Endothelial cell of umbilical vein (primary cell): ENCODE measurements around the gene KIAA0408. TPM values are rescaled to one million over a fixed set of nuclear protein-coding genes. Genes with fewer than 3 reads are reported as not detected.

ENCODE experiments used
- BruUV-seq: library from RNA; stranded (reverse); fragments of 400-500 nt; replicated peaks from 2 replicates; lab custom pipeline; 2021; lab: Mats Ljungman, UMichigan
- CTCF ChIA-PET: fragments of 300-600, 350-600 bp; sonication (Branson Sonifier 250); formaldehyde crosslinking; loops from one replicate; lab custom pipeline; 2021; ENCODE audit warnings: antibody characterized with exemption, inconsistent platforms; lab: Charles Lee
- POLR2A ChIA-PET: fragments of 300-600, 350-600 bp; sonication (Branson Sonifier 250); formaldehyde crosslinking; loops from one replicate; lab custom pipeline; 2021; ENCODE audit warnings: antibody characterized with exemption, inconsistent platforms; lab: Charles Lee
- DNase-seq: peaks from one replicate; pipeline ENCODE4 v3.0.0-alpha.2; 2011; ENCODE audit warnings: low read depth, low spot score
- FAIRE-seq: peaks from 2 replicates; lab custom pipeline; 2011; peaks lifted over from hg19 to GRCh38; lab: Jason Lieb, UNC
- H2AFZ ChIP-seq: 2 replicates; pipeline ENCODE4 v1.6.0; 2012; ENCODE audit warnings: low read depth, low read length, control low read depth, inconsistent platforms
- H3K27ac ChIP-seq: 2 replicates; pipeline ENCODE4 v1.5.1; 2011; ENCODE audit warnings: low read depth, mild to moderate bottlenecking, control low read depth, low read length, moderate library complexity; ENCODE audit not compliant: insufficient read depth
- H3K27me3 ChIP-seq, 2 experiments: 2 replicates each; pipeline versions ENCODE4 v1.6.0 to v1.6.1; 2011; ENCODE audit warnings: low read length in 2 of 2, mixed read lengths in 1 of 2; ENCODE audit not compliant: control insufficient read depth in 2 of 2, insufficient read depth in 2 of 2
- H3K36me3 ChIP-seq, 2 experiments: 2 replicates in 1 of 2; 3 replicates in 1 of 2; pipeline ENCODE4 v1.5.1; 2011; ENCODE audit warnings: low read length in 2 of 2, mild to moderate bottlenecking in 1 of 2, moderate library complexity in 1 of 2; ENCODE audit not compliant: control insufficient read depth in 2 of 2, insufficient read depth in 2 of 2; ENCODE audit errors: extremely low read depth in 1 of 2
- H3K4me1 ChIP-seq: 3 replicates; pipeline ENCODE4 v1.5.1; 2011; ENCODE audit warnings: mild to moderate bottlenecking, low read length; ENCODE audit not compliant: control insufficient read depth, insufficient read depth; ENCODE audit errors: extremely low read depth
- H3K4me2 ChIP-seq: 2 replicates; pipeline ENCODE4 v1.6.1; 2011; ENCODE audit warnings: low read length, control low read depth, mixed read lengths; ENCODE audit not compliant: insufficient read depth
- H3K4me3 ChIP-seq, 3 experiments: fragments of 200-600 bp in 1 of 3; sonication (generic), shearing (Covaris generic) in 1 of 3; replicated peaks in 1 of 3; 2 replicates each; pipeline ENCODE4 v1.5.1; 2011 to 2016; ENCODE audit warnings: control low read depth in 3 of 3, low read length in 3 of 3, mild to moderate bottlenecking in 2 of 3, inconsistent platforms in 1 of 3, low read depth in 1 of 3, moderate library complexity in 1 of 3; ENCODE audit not compliant: insufficient read depth in 1 of 3
- H3K79me2 ChIP-seq: 2 replicates; pipeline ENCODE4 v1.6.0; 2012; ENCODE audit warnings: low read length, inconsistent platforms; ENCODE audit not compliant: control insufficient read depth, insufficient read depth
- H3K9ac ChIP-seq: replicated peaks from 2 replicates; pipeline ENCODE3; 2011; ENCODE audit warnings: low read length, control low read depth; ENCODE audit not compliant: insufficient read depth; ENCODE audit errors: extremely low read depth
- H3K9me1 ChIP-seq: replicated peaks from 3 replicates; pipeline ENCODE4 v1.6.0; 2011; ENCODE audit warnings: mild to moderate bottlenecking, low read length; ENCODE audit not compliant: control insufficient read depth, insufficient read depth; ENCODE audit errors: extremely low read depth
- H3K9me3 ChIP-seq: replicated peaks from 2 replicates; pipeline ENCODE4 v1.5.1; 2012; ENCODE audit warnings: low read length, inconsistent platforms; ENCODE audit not compliant: control insufficient read depth, insufficient read depth
- H4K20me1 ChIP-seq: replicated peaks from 2 replicates; pipeline ENCODE3; 2011; ENCODE audit warnings: mild to moderate bottlenecking, low read length; ENCODE audit not compliant: control insufficient read depth, insufficient read depth; ENCODE audit errors: extremely low read depth
- EZH2 ChIP-seq: IDR thresholded peaks from 2 replicates; pipeline ENCODE4 v1.6.1; 2012; ENCODE audit warnings: borderline replicate concordance, low read depth, mild to moderate bottlenecking, moderate library complexity, low read length, inconsistent platforms; ENCODE audit not compliant: severe bottlenecking
- FOS ChIP-seq: IDR thresholded peaks from 2 replicates; pipeline ENCODE4 v1.6.1; 2011; ENCODE audit warnings: mild to moderate bottlenecking, low read length, moderate library complexity, borderline replicate concordance; ENCODE audit not compliant: insufficient read depth
- GATA2 ChIP-seq: IDR thresholded peaks from 2 replicates; pipeline ENCODE4 v1.7.0; 2011; ENCODE audit warnings: low read depth, mild to moderate bottlenecking, moderate library complexity, mixed read lengths, low read length; ENCODE audit not compliant: insufficient read length, insufficient read depth
- JUN ChIP-seq: IDR thresholded peaks from 2 replicates; pipeline ENCODE4 v1.6.1; 2011; ENCODE audit warnings: borderline replicate concordance, low read depth; ENCODE audit not compliant: insufficient read length, insufficient read depth
- MAX ChIP-seq: IDR thresholded peaks from 2 replicates; pipeline ENCODE4 v1.6.1; 2011; ENCODE audit not compliant: insufficient read depth, insufficient read length
- MYC ChIP-seq: IDR thresholded peaks from one replicate; pipeline ENCODE4 v1.6.1; 2011; ENCODE audit warnings: mild to moderate bottlenecking, low read depth, low read length
- POLR2A ChIP-seq: IDR thresholded peaks from 2 replicates; pipeline ENCODE4 v1.6.1; 2012; ENCODE audit warnings: low read depth, mild to moderate bottlenecking, control low read depth, low read length
- POLR2AphosphoS5 ChIP-seq: IDR thresholded peaks from 2 replicates; pipeline ENCODE4 v1.6.1; 2012; ENCODE audit warnings: low read depth, mild to moderate bottlenecking, control low read depth, low read length, moderate library complexity; ENCODE audit not compliant: insufficient read depth
- dilution Hi-C: fragments of 300-500 bp; cut with MboI; formaldehyde crosslinking; loops from one replicate; pipeline ENCODE4 v1.15.0; 2019; ENCODE audit warnings: low sequenced_read_pairs; ENCODE audit not compliant: extremely low pct_ligation_motif_present
- intact Hi-C: fragments of 100-400 bp; cut with micrococcal nuclease; formaldehyde crosslinking; loops from one replicate; pipeline ENCODE4 v1.10.0; 2022
- polyA plus RNA-seq, 4 experiments: library from polyadenylated mRNA; depleted of rRNA in 3 of 4; stranded (reverse) in 3 of 4; unstranded in 1 of 4; fragments of >200 nt; gene quantifications; 2 replicates each; pipeline versions ENCODE4 v1.2.1 to v1.2.3, GENCODE V29; 2011 to 2012; ENCODE audit warnings: missing spikeins in 1 of 4
- total RNA-seq: library from RNA; stranded (reverse); gene quantifications from 2 replicates; pipeline ENCODE4 v1.2.3, GENCODE V29; 2021
- TF ChIP-seq, protein P1 (sequence below), 2 donors: IDR thresholded peaks; 1 replicate in 1 of 2; 2 replicates in 1 of 2; pipeline ENCODE4 v1.5.1; 2011; ENCODE audit warnings: low read length in 2 of 2, mild to moderate bottlenecking in 2 of 2, moderate library complexity in 2 of 2, control low read depth in 1 of 2, inconsistent platforms in 1 of 2, low read depth in 1 of 2; ENCODE audit not compliant: insufficient read depth in 1 of 2; ENCODE audit errors: extremely low read depth in 1 of 2

The KIAA0408 gene
- total and polyA plus RNA-seq, 2 donors (not counting 3 experiments of a cell fraction or from before 2014, with no cell fraction given), result not detected

- CTCF ChIA-PET, result interaction anchor here (3.4 kb wide), 1 partner anchor 13 kb away, joined by 13 read pairs; no protein-coding TSS in a partner anchor
Observed at GRCh38 chr6:127503022-127503421, 43.8 kb upstream of the KIAA0408 start.

DNA sequence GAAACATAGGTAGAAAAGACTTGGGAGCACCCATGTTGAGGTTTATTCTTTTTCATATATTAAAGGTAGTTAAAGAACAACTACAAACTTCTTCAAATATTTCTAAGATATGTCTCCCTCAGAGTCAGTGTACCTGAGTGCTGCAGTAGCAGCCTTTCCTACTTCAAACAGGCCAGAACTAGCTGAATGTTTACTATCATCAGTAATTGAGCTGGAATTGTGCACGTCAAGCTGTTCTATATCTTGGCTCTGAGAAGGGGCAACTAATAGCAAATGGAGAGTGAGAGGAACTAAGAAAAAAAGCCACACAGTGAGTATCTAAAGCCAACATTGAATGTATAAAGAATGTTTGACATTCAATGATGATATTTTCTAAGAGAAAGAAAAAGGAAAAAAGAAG lies 38.2 kb upstream of the KIAA0408 start:
- dilution Hi-C loops, result no loop called here
- Histone ChIP-seq H4K20me1 (no peaks in the 10 kb centered on the region), H3K36me3 (no peaks in the 10 kb centered on the region), H2AFZ (no peak overlapping the region), H3K9ac (no peak overlapping the region), H3K9me1 (no peaks in the 10 kb centered on the region), H3K4me3 (no peak overlapping the region), H3K79me2 (no peaks in the 10 kb centered on the region), H3K27me3 (peaks cover 5 to 13% of the 10 kb centered on the region in 2 experiments), H3K4me1 (no peaks in the 10 kb centered on the region), H3K4me2 (no peak overlapping the region), H3K9me3 (no peaks in the 10 kb centered on the region), H3K27ac (no peak overlapping the region)
- ChIA-PET CTCF (interaction anchor here (1.5 to 2.4 kb wide), 2 partner anchors 15 to 19 kb away, joined by 4 to 11 read pairs; no protein-coding TSS in a partner anchor), POLR2A (no interaction called here)
- intact Hi-C loops, result no loop called here
- no peak for TF ChIP-seq GATA2
- no peak for TF ChIP-seq MYC
- no peak for TF ChIP-seq EZH2
- no peak for TF ChIP-seq POLR2AphosphoS5
- no peak for TF ChIP-seq POLR2A
- no peak for TF ChIP-seq MAX
- TF ChIP-seq FOS, result no peak
- TF ChIP-seq, protein P1, sequence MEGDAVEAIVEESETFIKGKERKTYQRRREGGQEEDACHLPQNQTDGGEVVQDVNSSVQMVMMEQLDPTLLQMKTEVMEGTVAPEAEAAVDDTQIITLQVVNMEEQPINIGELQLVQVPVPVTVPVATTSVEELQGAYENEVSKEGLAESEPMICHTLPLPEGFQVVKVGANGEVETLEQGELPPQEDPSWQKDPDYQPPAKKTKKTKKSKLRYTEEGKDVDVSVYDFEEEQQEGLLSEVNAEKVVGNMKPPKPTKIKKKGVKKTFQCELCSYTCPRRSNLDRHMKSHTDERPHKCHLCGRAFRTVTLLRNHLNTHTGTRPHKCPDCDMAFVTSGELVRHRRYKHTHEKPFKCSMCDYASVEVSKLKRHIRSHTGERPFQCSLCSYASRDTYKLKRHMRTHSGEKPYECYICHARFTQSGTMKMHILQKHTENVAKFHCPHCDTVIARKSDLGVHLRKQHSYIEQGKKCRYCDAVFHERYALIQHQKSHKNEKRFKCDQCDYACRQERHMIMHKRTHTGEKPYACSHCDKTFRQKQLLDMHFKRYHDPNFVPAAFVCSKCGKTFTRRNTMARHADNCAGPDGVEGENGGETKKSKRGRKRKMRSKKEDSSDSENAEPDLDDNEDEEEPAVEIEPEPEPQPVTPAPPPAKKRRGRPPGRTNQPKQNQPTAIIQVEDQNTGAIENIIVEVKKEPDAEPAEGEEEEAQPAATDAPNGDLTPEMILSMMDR (IDR thresholded peaks at IDR 0.05; ENCODE audit: extremely low read depth in 1 of 2, insufficient read depth in 1 of 2, low read depth in 1 of 2, low read length in 2 of 2), result no peak
- TF ChIP-seq JUN, result no peak
- FAIRE-seq, result no peak
- no peak for DNase-seq
- no TSS peak for BruUV-seq

More at GRCh38 chr6:127503022-127503421, 43.8 kb upstream of the KIAA0408 start:
- dilution Hi-C loops, result no loop called here
- H3K79me2 ChIP-seq, result no peaks in the 10 kb centered on the region
- no peaks in the 10 kb centered on the region for H4K20me1 ChIP-seq
- H3K27ac ChIP-seq, result no peak overlapping the region
- no peaks in the 10 kb centered on the region for H3K9me1 ChIP-seq
- FAIRE-seq (no peak), DNase-seq (no peak)
- H3K9me3 ChIP-seq, result no peaks in the 10 kb centered on the region
- H3K4me2 ChIP-seq, result no peak overlapping the region
- POLR2A ChIA-PET, result no interaction called here
- no peaks in the 10 kb centered on the region for H3K4me1 ChIP-seq
- H3K27me3 ChIP-seq, result peaks cover 5 to 10% of the 10 kb centered on the region in 2 experiments
- no peak overlapping the region for H3K4me3 ChIP-seq
- intact Hi-C loops, result no loop called here
- BruUV-seq, result no TSS peak
- TF ChIP-seq POLR2AphosphoS5, result no peak
- TF ChIP-seq POLR2A, result no peak
- no peak for TF ChIP-seq FOS
- no peak for TF ChIP-seq MYC
- TF ChIP-seq JUN, result no peak
- no peak overlapping the region for H2AFZ ChIP-seq
- H3K36me3 ChIP-seq, result no peaks in the 10 kb centered on the region
- H3K9ac ChIP-seq, result no peak overlapping the region
